NCI-H69 (cell line): ENCODE results near the gene APLNR.

Experiments used
- DNase-seq: peaks from one replicate; lab custom pipeline; 2025; lab: John Stamatoyannopoulos, UW

The APLNR gene

GRCh38 chr11:57217053-57217452, 20.0 kb downstream of the APLNR start:
- no peak for DNase-seq

GRCh38 chr11:57216463-57216862, 20.6 kb downstream of the APLNR start:
- DNase-seq = no peak

- no peak for DNase-seq
Observed at GRCh38 chr11:57214494-57214893, 22.6 kb downstream of the APLNR start.

- DNase-seq = no peak
Observed at GRCh38 chr11:57214098-57214417, 23.0 kb downstream of the APLNR start.

GRCh38 chr11:57213342-57214097, 23.5 kb downstream of the APLNR start:
- no peak for DNase-seq

GRCh38 chr11:57210781-57211180, 26.3 kb downstream of the APLNR start:
- no peak for DNase-seq

- no peak for DNase-seq
Observed at GRCh38 chr11:57207168-57207567, 29.9 kb downstream of the APLNR start.

GRCh38 chr11:57205041-57205641, 31.9 kb downstream of the APLNR start:
- DNase-seq = no peak

GRCh38 chr11:57203882-57204480, 33.1 kb downstream of the APLNR start:
- DNase-seq = no peak

GRCh38 chr11:57203359-57203758, 33.7 kb downstream of the APLNR start:
- no peak for DNase-seq

- DNase-seq = no peak
Observed at GRCh38 chr11:57202281-57202680, 34.8 kb downstream of the APLNR start.

- DNase-seq = no peak
Observed at GRCh38 chr11:57200917-57201316, 36.1 kb downstream of the APLNR start.

GRCh38 chr11:57199330-57199729, 37.7 kb downstream of the APLNR start:
- DNase-seq = no peak

- DNase-seq = no peak
Observed at GRCh38 chr11:57197762-57198161, 39.3 kb downstream of the APLNR start.

- DNase-seq = no peak
Observed at GRCh38 chr11:57196596-57196995, 40.5 kb downstream of the APLNR start.

GRCh38 chr11:57192316-57192715, 44.7 kb downstream of the APLNR start:
- no peak for DNase-seq

- DNase-seq = no peak
Observed at GRCh38 chr11:57191311-57192219, 45.5 kb downstream of the APLNR start.

- no peak for DNase-seq
Observed at GRCh38 chr11:57190548-57190947, 46.5 kb downstream of the APLNR start.
